CD4-positive, alpha-beta T cell treated with Interleukin-12 subunit alpha and Interleukin-12 subunit beta, for 1 hour (primary cell): ENCODE results near the gene C6orf89.
"Not testable (repeated sequence)": the region's sequence is repeated elsewhere in the genome, so short reads cannot be mapped to it uniquely, and the experiment has no call there.

ENCODE experiments used
- DNase-seq: peaks from one replicate; pipeline ENCODE4 v3.0.0-alpha.2; 2020

Gene C6orf89

DNA sequence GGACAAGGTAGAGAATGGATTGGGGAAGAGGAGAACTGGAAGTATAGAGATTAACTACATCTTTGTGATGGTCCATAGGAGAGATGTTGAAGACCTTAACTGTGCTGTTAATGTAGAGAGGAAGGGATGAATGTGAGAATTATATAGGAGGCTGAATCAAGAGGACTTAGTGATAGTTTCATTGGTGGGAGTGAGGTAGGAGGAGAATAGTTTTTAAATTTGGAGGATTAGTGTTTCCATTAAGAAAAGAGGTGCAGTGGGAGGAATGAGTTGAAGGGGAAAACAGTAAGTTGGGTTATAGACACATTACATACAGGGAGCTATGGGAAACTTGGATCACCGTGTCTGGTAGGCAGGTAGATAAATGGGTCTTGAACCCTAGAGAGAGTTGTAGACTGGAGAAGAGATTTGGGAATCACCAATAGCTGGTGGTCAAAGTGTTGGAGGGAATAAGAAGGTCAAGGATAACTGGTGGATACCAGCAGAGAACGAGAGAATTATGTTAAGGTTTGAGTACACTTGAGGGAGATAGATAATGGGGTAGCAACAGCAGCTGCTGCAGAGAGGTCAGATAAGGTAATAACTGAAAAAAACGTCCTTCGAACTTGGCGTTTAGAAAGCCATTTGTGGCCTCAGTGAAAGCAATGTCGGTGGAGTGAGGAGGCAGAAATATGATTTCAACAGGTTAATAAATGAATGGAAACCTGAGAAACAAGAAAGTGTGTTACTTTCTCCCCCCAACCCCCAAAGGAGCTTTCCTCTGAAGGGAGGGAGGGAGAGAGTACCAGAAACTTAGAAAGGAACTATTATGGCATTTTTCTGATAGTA, 3.1 kb downstream of the C6orf89 start:
- DNase-seq, result no peak

- DNase-seq, result no peak
Measured at GRCh38 chr6:36890112-36890663, 4.4 kb downstream of the C6orf89 start.

DNA sequence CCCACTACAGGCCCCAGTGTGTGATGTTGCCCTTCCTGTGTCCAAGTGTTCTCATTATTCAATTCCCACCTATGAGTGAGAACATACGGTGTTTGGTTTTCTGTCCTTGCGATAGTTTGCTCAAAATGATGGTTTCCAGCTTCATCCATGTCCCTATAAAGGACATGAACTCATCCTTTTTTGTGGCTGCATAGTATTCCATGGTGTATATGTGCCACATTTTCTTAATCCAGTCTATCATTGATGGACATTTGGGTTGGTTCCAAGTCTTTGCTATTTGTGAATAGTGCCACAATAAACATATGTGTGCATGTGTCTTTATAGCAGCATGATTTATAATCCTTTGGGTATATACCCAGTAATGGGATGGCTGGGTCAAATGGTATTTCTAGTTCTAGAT, 5.4 kb downstream of the C6orf89 start:
- not testable (repeated sequence) for DNase-seq

GRCh38 chr6:36893976-36894932, 8.5 kb downstream of the C6orf89 start:
- DNase-seq, result no peak

GRCh38 chr6:36897609-36898008, 11.9 kb downstream of the C6orf89 start:
- DNase-seq, result peak; percentile 39

- no peak for DNase-seq
Measured at GRCh38 chr6:36904114-36904513, 18.4 kb downstream of the C6orf89 start.

- DNase-seq, result no peak
Measured at GRCh38 chr6:36904851-36905393, 19.2 kb downstream of the C6orf89 start.

DNA sequence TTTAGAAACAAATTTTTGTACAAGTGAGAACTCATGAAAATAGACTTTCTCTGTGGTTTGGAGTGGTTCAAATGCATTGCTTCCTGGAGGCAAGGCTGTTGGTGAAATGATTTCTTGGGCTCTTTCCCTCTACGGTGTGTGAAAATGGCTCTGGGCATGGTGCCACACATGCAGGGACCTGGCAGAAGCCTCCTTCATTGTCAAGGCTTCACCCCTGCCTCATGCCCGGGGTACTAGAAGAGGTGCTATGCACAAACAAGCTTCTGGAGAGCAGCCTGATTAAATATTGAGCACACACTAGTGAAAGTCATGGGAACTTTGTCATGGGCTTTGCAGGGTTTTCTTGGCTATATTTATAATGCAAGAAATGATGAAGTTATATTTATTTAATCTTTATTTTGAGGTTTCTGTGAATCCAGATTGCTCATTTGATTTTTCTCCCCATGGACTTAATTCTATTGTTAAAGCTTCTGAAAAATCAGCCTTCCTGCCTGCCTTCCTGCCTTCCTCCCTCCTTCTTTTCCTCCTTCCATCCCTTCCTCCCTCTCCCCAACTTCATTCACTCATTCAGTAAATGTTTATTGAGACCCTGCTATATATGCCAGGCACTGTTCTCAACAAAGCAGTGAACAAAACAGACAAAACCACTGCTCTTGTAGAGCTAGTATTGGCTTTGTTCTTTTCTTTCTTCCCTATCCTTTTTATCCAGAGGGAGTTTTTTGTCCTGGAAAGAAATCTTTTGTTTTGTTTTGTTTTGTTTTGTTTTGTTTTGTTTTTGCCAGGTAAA, 21.0 kb downstream of the C6orf89 start:
- no peak for DNase-seq

DNA sequence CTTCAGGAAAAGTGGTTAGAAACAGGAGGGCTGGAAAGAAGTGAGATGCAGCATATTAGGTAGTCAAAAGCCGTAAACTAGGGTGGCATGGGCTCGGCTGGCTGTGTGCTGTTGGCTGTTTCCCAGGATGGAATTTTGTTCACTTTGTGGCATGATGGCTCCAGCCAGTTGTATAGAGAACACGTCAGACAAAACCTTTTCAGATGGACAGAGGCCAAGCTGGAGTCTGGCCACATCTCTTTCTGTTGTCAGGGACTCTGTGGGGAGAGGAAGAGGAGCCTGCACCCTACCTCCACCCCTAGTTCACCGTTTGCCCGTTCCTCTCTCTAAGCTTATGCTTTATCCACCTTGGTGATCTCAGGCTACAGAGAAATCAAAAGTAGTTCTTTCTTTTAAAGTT, 22.0 kb downstream of the C6orf89 start:
- DNase-seq, result no peak

GRCh38 chr6:36908747-36909146, 23.0 kb downstream of the C6orf89 start:
- no peak for DNase-seq

- DNase-seq, result peak; percentile 35
Measured at GRCh38 chr6:36912030-36912454, 26.3 kb downstream of the C6orf89 start.

- peak; percentile 73 for DNase-seq
Measured at GRCh38 chr6:36912586-36912985, 26.8 kb downstream of the C6orf89 start.

GRCh38 chr6:36913082-36913481, 27.3 kb downstream of the C6orf89 start:
- no peak for DNase-seq

GRCh38 chr6:36914227-36914794, 28.6 kb downstream of the C6orf89 start:
- peak; percentile 54 for DNase-seq

DNA sequence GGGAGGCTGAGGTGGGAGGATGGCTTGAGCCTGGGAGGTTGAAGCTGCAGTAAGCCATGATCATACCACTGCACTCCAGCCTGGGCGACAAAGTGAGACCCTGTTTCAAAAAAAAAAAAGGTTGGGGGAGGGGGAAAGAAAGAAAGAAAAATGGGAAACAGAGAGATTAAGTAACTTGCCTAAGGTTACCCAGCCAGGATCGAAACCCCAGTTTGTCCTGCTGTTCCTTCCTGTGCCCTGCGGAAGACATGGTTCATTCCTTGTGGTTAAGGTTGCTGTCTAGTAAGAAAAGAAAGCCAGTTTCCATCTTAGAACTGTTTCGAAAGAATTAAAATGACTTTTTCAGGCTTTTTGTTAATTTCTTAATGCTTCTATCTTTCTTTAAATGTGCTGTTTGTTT, 29.8 kb downstream of the C6orf89 start:
- DNase-seq, result no peak

- DNase-seq, result no peak
Measured at GRCh38 chr6:36916126-36916525, 30.4 kb downstream of the C6orf89 start.

- DNase-seq, result no peak
Measured at GRCh38 chr6:36917541-36918193, 31.9 kb downstream of the C6orf89 start.

DNA sequence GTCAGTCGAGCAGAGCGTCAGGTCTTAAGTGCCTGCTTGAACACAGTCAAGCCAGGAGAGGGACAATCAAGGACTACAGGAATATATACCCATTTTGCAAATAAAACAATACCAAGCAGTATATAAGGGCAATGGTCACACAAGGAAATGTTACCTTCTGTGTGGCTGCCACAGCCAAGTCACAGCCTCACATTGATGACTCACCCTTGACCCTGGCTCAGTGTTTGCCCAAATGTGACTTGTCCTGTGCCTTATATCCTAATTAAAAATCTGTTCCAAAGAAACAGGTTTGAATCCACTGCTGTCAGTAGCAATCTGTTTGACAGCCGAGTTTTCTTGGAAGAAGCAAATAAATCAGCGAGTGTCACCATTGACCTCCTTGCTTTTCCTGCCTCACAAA, 34.3 kb downstream of the C6orf89 start:
- no peak for DNase-seq

GRCh38 chr6:36920546-36920945, 34.8 kb downstream of the C6orf89 start:
- no peak for DNase-seq

- DNase-seq, result no peak
Measured at GRCh38 chr6:36924131-36924530, 38.4 kb downstream of the C6orf89 start.

- DNase-seq, result no peak
Measured at GRCh38 chr6:36924778-36925374, 39.1 kb downstream of the C6orf89 start.
